Endothelial cell of umbilical vein (primary cell): ENCODE results near the gene PDE6D. TPM values are rescaled to one million over a fixed set of nuclear protein-coding genes. Genes with fewer than 3 reads are reported as not detected.

Experiments used
- BruUV-seq: library from RNA; stranded (reverse); fragments of 400-500 nt; replicated peaks from 2 replicates; lab custom pipeline; 2021; lab: Mats Ljungman, UMichigan
- CTCF ChIA-PET: fragments of 300-600, 350-600 bp; sonication (Branson Sonifier 250); formaldehyde crosslinking; loops from one replicate; lab custom pipeline; 2021; ENCODE audit warnings: antibody characterized with exemption, inconsistent platforms; lab: Charles Lee
- POLR2A ChIA-PET: fragments of 300-600, 350-600 bp; sonication (Branson Sonifier 250); formaldehyde crosslinking; loops from one replicate; lab custom pipeline; 2021; ENCODE audit warnings: antibody characterized with exemption, inconsistent platforms; lab: Charles Lee
- DNase-seq: peaks from one replicate; pipeline ENCODE4 v3.0.0-alpha.2; 2011; ENCODE audit warnings: low read depth, low spot score
- FAIRE-seq: peaks from 2 replicates; lab custom pipeline; 2011; peaks lifted over from hg19 to GRCh38; lab: Jason Lieb, UNC
- H2AFZ ChIP-seq: 2 replicates; pipeline ENCODE4 v1.6.0; 2012; ENCODE audit warnings: low read depth, low read length, control low read depth, inconsistent platforms
- H3K27ac ChIP-seq: 2 replicates; pipeline ENCODE4 v1.5.1; 2011; ENCODE audit warnings: low read depth, mild to moderate bottlenecking, control low read depth, low read length, moderate library complexity; ENCODE audit not compliant: insufficient read depth
- H3K27me3 ChIP-seq, 2 experiments: 2 replicates each; pipeline versions ENCODE4 v1.6.0 to v1.6.1; 2011; ENCODE audit warnings: low read length in 2 of 2, mixed read lengths in 1 of 2; ENCODE audit not compliant: control insufficient read depth in 2 of 2, insufficient read depth in 2 of 2
- H3K36me3 ChIP-seq, 2 experiments: 2 replicates in 1 of 2; 3 replicates in 1 of 2; pipeline ENCODE4 v1.5.1; 2011; ENCODE audit warnings: low read length in 2 of 2, mild to moderate bottlenecking in 1 of 2, moderate library complexity in 1 of 2; ENCODE audit not compliant: control insufficient read depth in 2 of 2, insufficient read depth in 2 of 2; ENCODE audit errors: extremely low read depth in 1 of 2
- H3K4me1 ChIP-seq: 3 replicates; pipeline ENCODE4 v1.5.1; 2011; ENCODE audit warnings: mild to moderate bottlenecking, low read length; ENCODE audit not compliant: control insufficient read depth, insufficient read depth; ENCODE audit errors: extremely low read depth
- H3K4me2 ChIP-seq: 2 replicates; pipeline ENCODE4 v1.6.1; 2011; ENCODE audit warnings: low read length, control low read depth, mixed read lengths; ENCODE audit not compliant: insufficient read depth
- H3K4me3 ChIP-seq, 3 experiments: fragments of 200-600 bp in 1 of 3; sonication (generic), shearing (Covaris generic) in 1 of 3; replicated peaks in 1 of 3; 2 replicates each; pipeline ENCODE4 v1.5.1; 2011 to 2016; ENCODE audit warnings: control low read depth in 3 of 3, low read length in 3 of 3, mild to moderate bottlenecking in 2 of 3, inconsistent platforms in 1 of 3, low read depth in 1 of 3, moderate library complexity in 1 of 3; ENCODE audit not compliant: insufficient read depth in 1 of 3
- H3K79me2 ChIP-seq: 2 replicates; pipeline ENCODE4 v1.6.0; 2012; ENCODE audit warnings: low read length, inconsistent platforms; ENCODE audit not compliant: control insufficient read depth, insufficient read depth
- H3K9ac ChIP-seq: replicated peaks from 2 replicates; pipeline ENCODE3; 2011; ENCODE audit warnings: low read length, control low read depth; ENCODE audit not compliant: insufficient read depth; ENCODE audit errors: extremely low read depth
- H3K9me1 ChIP-seq: replicated peaks from 3 replicates; pipeline ENCODE4 v1.6.0; 2011; ENCODE audit warnings: mild to moderate bottlenecking, low read length; ENCODE audit not compliant: control insufficient read depth, insufficient read depth; ENCODE audit errors: extremely low read depth
- H3K9me3 ChIP-seq: replicated peaks from 2 replicates; pipeline ENCODE4 v1.5.1; 2012; ENCODE audit warnings: low read length, inconsistent platforms; ENCODE audit not compliant: control insufficient read depth, insufficient read depth
- H4K20me1 ChIP-seq: replicated peaks from 2 replicates; pipeline ENCODE3; 2011; ENCODE audit warnings: mild to moderate bottlenecking, low read length; ENCODE audit not compliant: control insufficient read depth, insufficient read depth; ENCODE audit errors: extremely low read depth
- EZH2 ChIP-seq: IDR thresholded peaks from 2 replicates; pipeline ENCODE4 v1.6.1; 2012; ENCODE audit warnings: borderline replicate concordance, low read depth, mild to moderate bottlenecking, moderate library complexity, low read length, inconsistent platforms; ENCODE audit not compliant: severe bottlenecking
- FOS ChIP-seq: IDR thresholded peaks from 2 replicates; pipeline ENCODE4 v1.6.1; 2011; ENCODE audit warnings: mild to moderate bottlenecking, low read length, moderate library complexity, borderline replicate concordance; ENCODE audit not compliant: insufficient read depth
- GATA2 ChIP-seq: IDR thresholded peaks from 2 replicates; pipeline ENCODE4 v1.7.0; 2011; ENCODE audit warnings: low read depth, mild to moderate bottlenecking, moderate library complexity, mixed read lengths, low read length; ENCODE audit not compliant: insufficient read length, insufficient read depth
- JUN ChIP-seq: IDR thresholded peaks from 2 replicates; pipeline ENCODE4 v1.6.1; 2011; ENCODE audit warnings: borderline replicate concordance, low read depth; ENCODE audit not compliant: insufficient read length, insufficient read depth
- MYC ChIP-seq: IDR thresholded peaks from one replicate; pipeline ENCODE4 v1.6.1; 2011; ENCODE audit warnings: mild to moderate bottlenecking, low read depth, low read length
- POLR2A ChIP-seq: IDR thresholded peaks from 2 replicates; pipeline ENCODE4 v1.6.1; 2012; ENCODE audit warnings: low read depth, mild to moderate bottlenecking, control low read depth, low read length
- POLR2AphosphoS5 ChIP-seq: IDR thresholded peaks from 2 replicates; pipeline ENCODE4 v1.6.1; 2012; ENCODE audit warnings: low read depth, mild to moderate bottlenecking, control low read depth, low read length, moderate library complexity; ENCODE audit not compliant: insufficient read depth
- dilution Hi-C: fragments of 300-500 bp; cut with MboI; formaldehyde crosslinking; loops from one replicate; pipeline ENCODE4 v1.15.0; 2019; ENCODE audit warnings: low sequenced_read_pairs; ENCODE audit not compliant: extremely low pct_ligation_motif_present
- intact Hi-C: fragments of 100-400 bp; cut with micrococcal nuclease; formaldehyde crosslinking; loops from one replicate; pipeline ENCODE4 v1.10.0; 2022
- polyA plus RNA-seq, 4 experiments: library from polyadenylated mRNA; depleted of rRNA in 3 of 4; stranded (reverse) in 3 of 4; unstranded in 1 of 4; fragments of >200 nt; gene quantifications; 2 replicates each; pipeline versions ENCODE4 v1.2.1 to v1.2.3, GENCODE V29; 2011 to 2012; ENCODE audit warnings: missing spikeins in 1 of 4
- total RNA-seq: library from RNA; stranded (reverse); gene quantifications from 2 replicates; pipeline ENCODE4 v1.2.3, GENCODE V29; 2021
- TF ChIP-seq, protein P1 (sequence below): IDR thresholded peaks from 2 replicates; pipeline ENCODE4 v1.6.1; 2011; ENCODE audit not compliant: insufficient read depth, insufficient read length
- TF ChIP-seq, protein P2 (sequence below), 2 donors: IDR thresholded peaks; 1 replicate in 1 of 2; 2 replicates in 1 of 2; pipeline ENCODE4 v1.5.1; 2011; ENCODE audit warnings: low read length in 2 of 2, mild to moderate bottlenecking in 2 of 2, moderate library complexity in 2 of 2, control low read depth in 1 of 2, inconsistent platforms in 1 of 2, low read depth in 1 of 2; ENCODE audit not compliant: insufficient read depth in 1 of 2; ENCODE audit errors: extremely low read depth in 1 of 2

The PDE6D gene
- total and polyA plus RNA-seq, 2 donors (not counting 3 experiments of a cell fraction or from before 2014, with no cell fraction given): 23.8 to 36.8 TPM

DNA sequence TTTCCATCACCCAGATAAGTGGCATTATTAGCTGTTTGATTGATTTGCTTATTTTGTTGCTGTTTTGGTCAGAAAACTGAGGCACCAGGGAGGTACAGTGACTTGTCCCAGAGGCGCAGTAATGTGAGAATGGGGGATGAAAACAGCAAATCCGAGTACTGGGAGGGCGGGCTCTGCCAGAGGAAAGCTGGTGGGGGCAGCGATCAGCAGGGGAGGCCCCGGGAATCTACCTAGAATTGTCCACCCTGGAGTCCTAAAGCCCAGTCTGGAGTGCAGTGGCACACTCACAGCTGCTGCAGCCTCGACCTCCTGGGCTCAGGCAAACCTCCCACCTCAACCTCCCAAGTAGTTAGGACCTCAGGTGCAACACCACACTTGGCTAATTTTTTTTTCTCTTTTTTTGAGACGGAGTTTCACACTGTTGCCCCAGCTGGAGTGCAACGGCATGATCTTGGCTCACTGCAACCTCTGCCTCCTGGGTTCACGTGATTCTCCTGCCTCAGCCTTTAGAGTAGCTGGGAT, 89.8 kb downstream of the PDE6D start:
- Histone ChIP-seq H3K27me3 (no peaks in the 10 kb centered on the region), H3K9me3 (no peaks in the 10 kb centered on the region), H3K9ac (no peak overlapping the region), H3K4me2 (no peak overlapping the region), H3K4me3 (no peak overlapping the region), H3K36me3 (no peaks in the 10 kb centered on the region), H3K4me1 (no peaks in the 10 kb centered on the region), H3K27ac (no peak overlapping the region), H4K20me1 (no peaks in the 10 kb centered on the region), H3K79me2 (no peaks in the 10 kb centered on the region), H3K9me1 (no peaks in the 10 kb centered on the region), H2AFZ (no peak overlapping the region)
- intact Hi-C loops (no loop called here), dilution Hi-C loops (no loop called here)
- BruUV-seq: no TSS peak
- CTCF ChIA-PET: interaction anchor here (1.0 to 2.6 kb wide), 8 partner anchors 11 to 23 kb away, joined by 3 to 15 read pairs (median 4); no protein-coding TSS in a partner anchor
- POLR2A ChIA-PET: no interaction called here
- FAIRE-seq (no peak), DNase-seq (no peak)
- TF ChIP-seq POLR2A (no peak), POLR2AphosphoS5 (no peak), MYC (no peak), EZH2 (no peak), JUN (no peak), GATA2 (no peak), FOS (no peak)
- TF ChIP-seq, protein P1, sequence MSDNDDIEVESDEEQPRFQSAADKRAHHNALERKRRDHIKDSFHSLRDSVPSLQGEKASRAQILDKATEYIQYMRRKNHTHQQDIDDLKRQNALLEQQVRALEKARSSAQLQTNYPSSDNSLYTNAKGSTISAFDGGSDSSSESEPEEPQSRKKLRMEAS: no peak
- TF ChIP-seq, protein P2, sequence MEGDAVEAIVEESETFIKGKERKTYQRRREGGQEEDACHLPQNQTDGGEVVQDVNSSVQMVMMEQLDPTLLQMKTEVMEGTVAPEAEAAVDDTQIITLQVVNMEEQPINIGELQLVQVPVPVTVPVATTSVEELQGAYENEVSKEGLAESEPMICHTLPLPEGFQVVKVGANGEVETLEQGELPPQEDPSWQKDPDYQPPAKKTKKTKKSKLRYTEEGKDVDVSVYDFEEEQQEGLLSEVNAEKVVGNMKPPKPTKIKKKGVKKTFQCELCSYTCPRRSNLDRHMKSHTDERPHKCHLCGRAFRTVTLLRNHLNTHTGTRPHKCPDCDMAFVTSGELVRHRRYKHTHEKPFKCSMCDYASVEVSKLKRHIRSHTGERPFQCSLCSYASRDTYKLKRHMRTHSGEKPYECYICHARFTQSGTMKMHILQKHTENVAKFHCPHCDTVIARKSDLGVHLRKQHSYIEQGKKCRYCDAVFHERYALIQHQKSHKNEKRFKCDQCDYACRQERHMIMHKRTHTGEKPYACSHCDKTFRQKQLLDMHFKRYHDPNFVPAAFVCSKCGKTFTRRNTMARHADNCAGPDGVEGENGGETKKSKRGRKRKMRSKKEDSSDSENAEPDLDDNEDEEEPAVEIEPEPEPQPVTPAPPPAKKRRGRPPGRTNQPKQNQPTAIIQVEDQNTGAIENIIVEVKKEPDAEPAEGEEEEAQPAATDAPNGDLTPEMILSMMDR (IDR thresholded peaks at IDR 0.05; ENCODE audit: extremely low read depth in 1 of 2, insufficient read depth in 1 of 2, low read depth in 1 of 2, low read length in 2 of 2): no peak
